WTC11 (cell line): ENCODE data around the gene TCAIM. TPM values are rescaled to one million over a fixed set of nuclear protein-coding genes. Genes with fewer than 3 reads are reported as not detected.

Experiments
- ATAC-seq: fragments of 200-7000 bp; cut with Tn5 transposase; 2 replicates; pipeline ENCODE4 v1.10.0; 2021; ENCODE audit warnings: mild to moderate bottlenecking, moderate library complexity
- CTCF ChIA-PET: fragments of 300-600 bp; sonication (Branson Sonifier 250); formaldehyde crosslinking; loops from one replicate; lab custom pipeline; 2021; ENCODE audit warnings: antibody characterized with exemption; lab: Charles Lee
- POLR2A ChIA-PET: fragments of 350-600 bp; sonication (Branson Sonifier 250); formaldehyde crosslinking; loops from one replicate; lab custom pipeline; 2021; ENCODE audit warnings: antibody characterized with exemption; lab: Charles Lee
- DNase-seq: peaks from one replicate; pipeline ENCODE4 v3.0.0; 2021; ENCODE audit warnings: low spot score
- H3K27ac Mint-ChIP-seq: 2 replicates; pipeline ENCODE4 v1.8.0; 2021; ENCODE audit warnings: mixed read lengths
- H3K27me3 Mint-ChIP-seq: 2 replicates; pipeline ENCODE4 v1.8.0; 2021; ENCODE audit warnings: low read depth, mild to moderate bottlenecking, moderate library complexity, mixed read lengths
- H3K36me3 Mint-ChIP-seq: 2 replicates; pipeline ENCODE4 v1.8.0; 2021; ENCODE audit warnings: mixed read lengths
- H3K4me1 Mint-ChIP-seq: 2 replicates; pipeline ENCODE4 v1.8.0; 2022; ENCODE audit warnings: mixed read lengths
- H3K4me3 Mint-ChIP-seq: 2 replicates; pipeline ENCODE4 v1.8.0; 2021; ENCODE audit warnings: mild to moderate bottlenecking, moderate library complexity, mixed read lengths
- H3K9me3 Mint-ChIP-seq: 2 replicates; pipeline ENCODE4 v1.8.0; 2021; ENCODE audit warnings: mixed read lengths
- ATF1 ChIP-seq: sonication (generic); formaldehyde crosslinking; IDR thresholded peaks from 2 replicates; pipeline ENCODE4 v1.8.1; 2023; ENCODE audit warnings: mild to moderate bottlenecking, moderate library complexity, missing genetic modification reagents
- ELF4 ChIP-seq: sonication (generic); formaldehyde crosslinking; IDR thresholded peaks from 2 replicates; pipeline ENCODE4 v1.8.1; 2022; ENCODE audit warnings: low read depth, mild to moderate bottlenecking, moderate library complexity, missing genetic modification reagents
- ESRRA ChIP-seq: sonication (generic); formaldehyde crosslinking; IDR thresholded peaks from 2 replicates; pipeline ENCODE4 v1.8.1; 2022; ENCODE audit warnings: mild to moderate bottlenecking, missing genetic modification reagents, borderline replicate concordance
- FOXJ3 ChIP-seq: sonication (generic); formaldehyde crosslinking; IDR thresholded peaks from 2 replicates; pipeline ENCODE4 v1.9.0; 2021; ENCODE audit warnings: missing genetic modification reagents, mild to moderate bottlenecking, borderline replicate concordance
- HMGXB4 ChIP-seq: sonication (generic); formaldehyde crosslinking; IDR thresholded peaks from 2 replicates; pipeline ENCODE4 v1.8.1; 2023; ENCODE audit warnings: mild to moderate bottlenecking, moderate library complexity, missing genetic modification reagents
- JUN ChIP-seq: sonication (generic); formaldehyde crosslinking; IDR thresholded peaks from 2 replicates; pipeline ENCODE4 v1.8.0; 2023; ENCODE audit warnings: mild to moderate bottlenecking, missing genetic modification reagents
- NR1H2 ChIP-seq: sonication (generic); formaldehyde crosslinking; IDR thresholded peaks from 2 replicates; pipeline ENCODE4 v1.9.0; 2021; ENCODE audit warnings: mild to moderate bottlenecking, moderate library complexity, missing genetic modification reagents
- NR2C2 ChIP-seq: sonication (generic); formaldehyde crosslinking; IDR thresholded peaks from 2 replicates; pipeline ENCODE4 v1.8.0; 2022; ENCODE audit warnings: mild to moderate bottlenecking, missing genetic modification reagents
- PREB ChIP-seq: sonication (generic); formaldehyde crosslinking; IDR thresholded peaks from 2 replicates; pipeline ENCODE4 v1.8.1; 2022; ENCODE audit warnings: mild to moderate bottlenecking, missing genetic modification reagents, moderate library complexity, borderline replicate concordance
- RORB ChIP-seq: fragments of 250-450 bp; sonication (Bioruptor Pico); IDR thresholded peaks from 2 replicates; pipeline ENCODE4 v1.9.0; 2021; ENCODE audit warnings: mild to moderate bottlenecking
- SOX15 ChIP-seq: fragments of 250-450 bp; sonication (Bioruptor Pico); IDR thresholded peaks from 2 replicates; pipeline ENCODE4 v1.9.0; 2021; ENCODE audit warnings: mild to moderate bottlenecking
- ZNF396 ChIP-seq: fragments of 250-450 bp; sonication (Bioruptor Pico); IDR thresholded peaks from 2 replicates; pipeline ENCODE4 v1.8.0; 2021; ENCODE audit warnings: mild to moderate bottlenecking, moderate library complexity, borderline replicate concordance
- total RNA-seq: library from RNA; stranded (reverse); gene quantifications from 3 replicates; pipeline ENCODE4 v1.2.3, GENCODE V29; 2021
- TF ChIP-seq, protein P1 (sequence below): sonication (generic); formaldehyde crosslinking; conservative IDR thresholded peaks from 2 replicates; pipeline ENCODE4 v1.8.1; 2022; ENCODE audit warnings: mild to moderate bottlenecking, missing genetic modification reagents
- TF ChIP-seq, protein P2 (sequence below): sonication (generic); formaldehyde crosslinking; IDR thresholded peaks from 2 replicates; pipeline ENCODE4 v1.8.0; 2022; ENCODE audit warnings: mild to moderate bottlenecking, missing genetic modification reagents
- TF ChIP-seq, protein P3 (sequence below): sonication (generic); formaldehyde crosslinking; IDR thresholded peaks from 2 replicates; pipeline ENCODE4 v1.8.0; 2023; ENCODE audit warnings: missing genetic modification reagents, mild to moderate bottlenecking, borderline replicate concordance
- TF ChIP-seq, protein P4 (sequence below): sonication (generic); formaldehyde crosslinking; IDR thresholded peaks from 2 replicates; pipeline ENCODE4 v1.8.0; 2022; ENCODE audit warnings: mild to moderate bottlenecking, missing genetic modification reagents
- TF ChIP-seq, protein P5 (sequence below): sonication (generic); formaldehyde crosslinking; IDR thresholded peaks from 2 replicates; pipeline ENCODE4 v1.8.1; 2022; ENCODE audit warnings: low read depth, missing genetic modification reagents, borderline replicate concordance
- TF ChIP-seq, protein P6 (sequence below): sonication (generic); formaldehyde crosslinking; IDR thresholded peaks from 2 replicates; pipeline ENCODE4 v1.8.1; 2023; ENCODE audit warnings: mild to moderate bottlenecking, missing genetic modification reagents
- TF ChIP-seq, protein P7 (sequence below): fragments of 250-450 bp; sonication (Bioruptor Pico); IDR thresholded peaks from 2 replicates; pipeline ENCODE4 v1.9.0; 2021; ENCODE audit warnings: moderate library complexity, mild to moderate bottlenecking, inconsistent platforms, borderline replicate concordance

Gene TCAIM
- total RNA-seq, 1 experiment from 2014 or later: 18.9 TPM

DNA sequence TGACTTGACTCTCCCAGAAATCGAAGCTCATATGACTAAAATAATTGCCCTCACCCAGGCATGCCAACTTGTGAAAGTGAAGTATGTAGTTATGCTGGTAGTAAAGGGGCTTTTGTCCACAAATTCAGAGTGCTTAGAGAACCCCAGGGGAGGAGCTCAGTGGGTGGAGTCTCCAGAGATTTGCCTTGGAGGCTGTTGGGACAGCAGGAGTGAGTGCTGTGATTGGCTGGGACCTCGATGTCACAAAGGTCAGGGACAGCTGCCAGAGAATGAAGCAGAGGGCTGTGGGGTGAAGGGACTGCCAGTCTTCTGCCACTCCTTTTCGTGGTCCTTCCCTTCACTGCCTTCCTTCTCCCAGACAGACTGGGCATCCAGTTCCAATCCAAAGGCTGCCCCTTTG, 89.1 kb downstream of the TCAIM start (continued):
- TF ChIP-seq PREB (CRISPR knock-in tag) (no peak), RORB (no peak), NR1H2 (no peak), FOXJ3 (no peak), ESRRA (no peak), JUN (CRISPR knock-in tag) (no peak), HMGXB4 (no peak)
- TF ChIP-seq, protein P1, sequence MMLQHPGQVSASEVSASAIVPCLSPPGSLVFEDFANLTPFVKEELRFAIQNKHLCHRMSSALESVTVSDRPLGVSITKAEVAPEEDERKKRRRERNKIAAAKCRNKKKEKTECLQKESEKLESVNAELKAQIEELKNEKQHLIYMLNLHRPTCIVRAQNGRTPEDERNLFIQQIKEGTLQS (CRISPR knock-in tag): no peak
- TF ChIP-seq, protein P2, sequence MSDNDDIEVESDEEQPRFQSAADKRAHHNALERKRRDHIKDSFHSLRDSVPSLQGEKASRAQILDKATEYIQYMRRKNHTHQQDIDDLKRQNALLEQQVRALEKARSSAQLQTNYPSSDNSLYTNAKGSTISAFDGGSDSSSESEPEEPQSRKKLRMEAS (CRISPR knock-in tag): no peak
- TF ChIP-seq, protein P3, sequence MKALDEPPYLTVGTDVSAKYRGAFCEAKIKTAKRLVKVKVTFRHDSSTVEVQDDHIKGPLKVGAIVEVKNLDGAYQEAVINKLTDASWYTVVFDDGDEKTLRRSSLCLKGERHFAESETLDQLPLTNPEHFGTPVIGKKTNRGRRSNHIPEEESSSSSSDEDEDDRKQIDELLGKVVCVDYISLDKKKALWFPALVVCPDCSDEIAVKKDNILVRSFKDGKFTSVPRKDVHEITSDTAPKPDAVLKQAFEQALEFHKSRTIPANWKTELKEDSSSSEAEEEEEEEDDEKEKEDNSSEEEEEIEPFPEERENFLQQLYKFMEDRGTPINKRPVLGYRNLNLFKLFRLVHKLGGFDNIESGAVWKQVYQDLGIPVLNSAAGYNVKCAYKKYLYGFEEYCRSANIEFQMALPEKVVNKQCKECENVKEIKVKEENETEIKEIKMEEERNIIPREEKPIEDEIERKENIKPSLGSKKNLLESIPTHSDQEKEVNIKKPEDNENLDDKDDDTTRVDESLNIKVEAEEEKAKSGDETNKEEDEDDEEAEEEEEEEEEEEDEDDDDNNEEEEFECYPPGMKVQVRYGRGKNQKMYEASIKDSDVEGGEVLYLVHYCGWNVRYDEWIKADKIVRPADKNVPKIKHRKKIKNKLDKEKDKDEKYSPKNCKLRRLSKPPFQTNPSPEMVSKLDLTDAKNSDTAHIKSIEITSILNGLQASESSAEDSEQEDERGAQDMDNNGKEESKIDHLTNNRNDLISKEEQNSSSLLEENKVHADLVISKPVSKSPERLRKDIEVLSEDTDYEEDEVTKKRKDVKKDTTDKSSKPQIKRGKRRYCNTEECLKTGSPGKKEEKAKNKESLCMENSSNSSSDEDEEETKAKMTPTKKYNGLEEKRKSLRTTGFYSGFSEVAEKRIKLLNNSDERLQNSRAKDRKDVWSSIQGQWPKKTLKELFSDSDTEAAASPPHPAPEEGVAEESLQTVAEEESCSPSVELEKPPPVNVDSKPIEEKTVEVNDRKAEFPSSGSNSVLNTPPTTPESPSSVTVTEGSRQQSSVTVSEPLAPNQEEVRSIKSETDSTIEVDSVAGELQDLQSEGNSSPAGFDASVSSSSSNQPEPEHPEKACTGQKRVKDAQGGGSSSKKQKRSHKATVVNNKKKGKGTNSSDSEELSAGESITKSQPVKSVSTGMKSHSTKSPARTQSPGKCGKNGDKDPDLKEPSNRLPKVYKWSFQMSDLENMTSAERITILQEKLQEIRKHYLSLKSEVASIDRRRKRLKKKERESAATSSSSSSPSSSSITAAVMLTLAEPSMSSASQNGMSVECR (CRISPR knock-in tag): no peak

DNA sequence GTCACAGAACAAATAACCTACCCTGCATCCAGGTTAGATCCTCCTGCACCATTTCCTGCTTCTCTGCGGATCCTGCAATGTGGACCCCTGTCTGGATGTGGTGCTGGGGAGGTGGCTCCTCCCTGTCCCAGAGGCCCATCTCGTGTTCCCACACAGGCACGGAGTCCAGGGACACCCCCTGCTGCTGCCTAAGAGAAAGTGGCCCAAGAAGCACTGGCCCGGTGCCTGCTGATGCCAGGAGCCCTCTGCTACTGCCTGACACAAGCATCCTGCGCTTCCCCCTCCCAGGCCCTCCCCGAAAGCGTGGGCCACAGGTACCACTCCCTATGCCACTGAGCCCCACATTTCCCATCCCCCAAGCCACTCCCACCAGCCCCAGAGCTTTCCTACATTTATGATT, 90.3 kb downstream of the TCAIM start:
- ATAC-seq: no peak
- Mint-ChIP-seq H3K9me3 (no peaks in the 10 kb centered on the region), H3K4me1 (peaks cover 6% of the 10 kb centered on the region), H3K27ac (no peak overlapping the region), H3K27me3 (peaks cover 2% of the 10 kb centered on the region), H3K4me3 (no peak overlapping the region), H3K36me3 (no peaks in the 10 kb centered on the region)
- ChIA-PET CTCF (no interaction called here), POLR2A (no interaction called here)
- DNase-seq: no peak
- TF ChIP-seq ATF1 (no peak), ZNF396 (no peak), ELF4 (CRISPR knock-in tag) (no peak), NR2C2 (CRISPR knock-in tag) (no peak), SOX15 (CRISPR knock-in tag) (no peak), ESRRA (no peak)
- TF ChIP-seq, protein P4, sequence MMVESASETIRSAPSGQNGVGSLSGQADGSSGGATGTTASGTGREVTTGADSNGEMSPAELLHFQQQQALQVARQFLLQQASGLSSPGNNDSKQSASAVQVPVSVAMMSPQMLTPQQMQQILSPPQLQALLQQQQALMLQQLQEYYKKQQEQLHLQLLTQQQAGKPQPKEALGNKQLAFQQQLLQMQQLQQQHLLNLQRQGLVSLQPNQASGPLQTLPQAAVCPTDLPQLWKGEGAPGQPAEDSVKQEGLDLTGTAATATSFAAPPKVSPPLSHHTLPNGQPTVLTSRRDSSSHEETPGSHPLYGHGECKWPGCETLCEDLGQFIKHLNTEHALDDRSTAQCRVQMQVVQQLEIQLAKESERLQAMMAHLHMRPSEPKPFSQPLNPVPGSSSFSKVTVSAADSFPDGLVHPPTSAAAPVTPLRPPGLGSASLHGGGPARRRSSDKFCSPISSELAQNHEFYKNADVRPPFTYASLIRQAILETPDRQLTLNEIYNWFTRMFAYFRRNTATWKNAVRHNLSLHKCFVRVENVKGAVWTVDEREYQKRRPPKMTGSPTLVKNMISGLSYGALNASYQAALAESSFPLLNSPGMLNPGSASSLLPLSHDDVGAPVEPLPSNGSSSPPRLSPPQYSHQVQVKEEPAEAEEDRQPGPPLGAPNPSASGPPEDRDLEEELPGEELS (CRISPR knock-in tag): no peak
- TF ChIP-seq, protein P5, sequence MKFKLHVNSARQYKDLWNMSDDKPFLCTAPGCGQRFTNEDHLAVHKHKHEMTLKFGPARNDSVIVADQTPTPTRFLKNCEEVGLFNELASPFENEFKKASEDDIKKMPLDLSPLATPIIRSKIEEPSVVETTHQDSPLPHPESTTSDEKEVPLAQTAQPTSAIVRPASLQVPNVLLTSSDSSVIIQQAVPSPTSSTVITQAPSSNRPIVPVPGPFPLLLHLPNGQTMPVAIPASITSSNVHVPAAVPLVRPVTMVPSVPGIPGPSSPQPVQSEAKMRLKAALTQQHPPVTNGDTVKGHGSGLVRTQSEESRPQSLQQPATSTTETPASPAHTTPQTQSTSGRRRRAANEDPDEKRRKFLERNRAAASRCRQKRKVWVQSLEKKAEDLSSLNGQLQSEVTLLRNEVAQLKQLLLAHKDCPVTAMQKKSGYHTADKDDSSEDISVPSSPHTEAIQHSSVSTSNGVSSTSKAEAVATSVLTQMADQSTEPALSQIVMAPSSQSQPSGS (CRISPR knock-in tag): no peak
- TF ChIP-seq, protein P6, sequence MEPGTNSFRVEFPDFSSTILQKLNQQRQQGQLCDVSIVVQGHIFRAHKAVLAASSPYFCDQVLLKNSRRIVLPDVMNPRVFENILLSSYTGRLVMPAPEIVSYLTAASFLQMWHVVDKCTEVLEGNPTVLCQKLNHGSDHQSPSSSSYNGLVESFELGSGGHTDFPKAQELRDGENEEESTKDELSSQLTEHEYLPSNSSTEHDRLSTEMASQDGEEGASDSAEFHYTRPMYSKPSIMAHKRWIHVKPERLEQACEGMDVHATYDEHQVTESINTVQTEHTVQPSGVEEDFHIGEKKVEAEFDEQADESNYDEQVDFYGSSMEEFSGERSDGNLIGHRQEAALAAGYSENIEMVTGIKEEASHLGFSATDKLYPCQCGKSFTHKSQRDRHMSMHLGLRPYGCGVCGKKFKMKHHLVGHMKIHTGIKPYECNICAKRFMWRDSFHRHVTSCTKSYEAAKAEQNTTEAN (CRISPR knock-in tag): no peak
- TF ChIP-seq, protein P7, sequence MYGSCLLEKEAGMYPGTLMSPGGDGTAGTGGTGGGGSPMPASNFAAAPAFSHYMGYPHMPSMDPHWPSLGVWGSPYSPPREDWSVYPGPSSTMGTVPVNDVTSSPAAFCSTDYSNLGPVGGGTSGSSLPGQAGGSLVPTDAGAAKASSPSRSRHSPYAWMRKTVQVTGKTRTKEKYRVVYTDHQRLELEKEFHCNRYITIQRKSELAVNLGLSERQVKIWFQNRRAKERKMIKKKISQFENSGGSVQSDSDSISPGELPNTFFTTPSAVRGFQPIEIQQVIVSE (CRISPR knock-in tag): no peak
